ENCODE results near the gene CNNM4.

CNNM4 gene

DNA sequence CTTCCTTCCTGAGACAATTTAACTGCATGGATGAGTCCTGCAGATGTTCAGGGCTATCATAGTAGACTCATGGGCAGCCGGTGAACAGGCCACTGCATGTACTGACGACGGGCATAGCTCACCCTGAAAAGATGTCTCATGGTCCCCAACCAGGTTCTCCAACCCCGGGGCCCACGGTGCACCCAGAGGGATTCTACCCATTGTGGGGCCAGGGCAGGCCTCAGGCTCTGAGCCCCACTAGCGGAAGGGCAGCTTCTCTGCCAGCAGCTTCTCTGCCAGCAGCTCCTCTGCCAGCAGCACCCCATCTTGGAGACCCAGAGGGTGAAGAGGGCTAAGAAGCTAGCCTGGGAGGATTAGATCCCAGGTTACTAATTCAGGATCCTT, 3.2 kb upstream of the CNNM4 start:
- TF ChIP-seq, protein P1, sequence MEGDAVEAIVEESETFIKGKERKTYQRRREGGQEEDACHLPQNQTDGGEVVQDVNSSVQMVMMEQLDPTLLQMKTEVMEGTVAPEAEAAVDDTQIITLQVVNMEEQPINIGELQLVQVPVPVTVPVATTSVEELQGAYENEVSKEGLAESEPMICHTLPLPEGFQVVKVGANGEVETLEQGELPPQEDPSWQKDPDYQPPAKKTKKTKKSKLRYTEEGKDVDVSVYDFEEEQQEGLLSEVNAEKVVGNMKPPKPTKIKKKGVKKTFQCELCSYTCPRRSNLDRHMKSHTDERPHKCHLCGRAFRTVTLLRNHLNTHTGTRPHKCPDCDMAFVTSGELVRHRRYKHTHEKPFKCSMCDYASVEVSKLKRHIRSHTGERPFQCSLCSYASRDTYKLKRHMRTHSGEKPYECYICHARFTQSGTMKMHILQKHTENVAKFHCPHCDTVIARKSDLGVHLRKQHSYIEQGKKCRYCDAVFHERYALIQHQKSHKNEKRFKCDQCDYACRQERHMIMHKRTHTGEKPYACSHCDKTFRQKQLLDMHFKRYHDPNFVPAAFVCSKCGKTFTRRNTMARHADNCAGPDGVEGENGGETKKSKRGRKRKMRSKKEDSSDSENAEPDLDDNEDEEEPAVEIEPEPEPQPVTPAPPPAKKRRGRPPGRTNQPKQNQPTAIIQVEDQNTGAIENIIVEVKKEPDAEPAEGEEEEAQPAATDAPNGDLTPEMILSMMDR (conservative IDR thresholded peaks at IDR 0.05; ENCODE audit: low read length): no peak
- DNase-seq (ENCODE audit: low read depth): no peak
- H3K4me3 ChIP-seq (ENCODE audit: low read length): no peak overlapping the region

- no peak overlapping the region for H3K4me3 ChIP-seq (ENCODE audit: low read length)
- TF ChIP-seq, protein P1 (conservative IDR thresholded peaks at IDR 0.05; ENCODE audit: low read length): no peak
- DNase-seq (ENCODE audit: low read depth): no peak
These were observed 1.7 kb upstream of the CNNM4 start for GRCh38 chr2:96758987-96759386.

GRCh38 chr2:96759548-96759947, 1.2 kb upstream of the CNNM4 start:
- TF ChIP-seq, protein P1 (conservative IDR thresholded peaks at IDR 0.05; ENCODE audit: low read length): no peak
- no peak overlapping the region for H3K4me3 ChIP-seq (ENCODE audit: low read length)

GRCh38 chr2:96760986-96761832, 507 bp downstream of the CNNM4 start:
- TF ChIP-seq, protein P1 (conservative IDR thresholded peaks at IDR 0.05; ENCODE audit: low read length): no peak; the same call in 1 of the 2 replicates
- H3K4me3 ChIP-seq (ENCODE audit: low read length): peak overlapping the region; percentile 89
- DNase-seq (ENCODE audit: low read depth): peak; percentile 28

More at GRCh38 chr2:96759548-96759947, 1.2 kb upstream of the CNNM4 start:
- DNase-seq (ENCODE audit: low read depth): no peak

GRCh38 chr2:96762529-96763311, 2.0 kb downstream of the CNNM4 start:
- no peak for DNase-seq (ENCODE audit: low read depth)
- peak overlapping the region; percentile 46 for H3K4me3 ChIP-seq (ENCODE audit: low read length)
- TF ChIP-seq, protein P1 (conservative IDR thresholded peaks at IDR 0.05; ENCODE audit: low read length): no peak

GRCh38 chr2:96763511-96764252, 3.0 kb downstream of the CNNM4 start:
- H3K4me3 ChIP-seq (ENCODE audit: low read length): peak overlapping the region; percentile 46
- TF ChIP-seq, protein P1 (conservative IDR thresholded peaks at IDR 0.05; ENCODE audit: low read length): peak; percentile 40
- DNase-seq (ENCODE audit: low read depth): no peak

All from AG10803 (cell line).